Measurements from ENCODE around the gene MAPK11. TPM values are rescaled to one million over a fixed set of nuclear protein-coding genes. Genes with fewer than 3 reads are reported as not detected.

MAPK11 gene
- total and polyA plus RNA-seq, 7 experiments from 2014 or later, result 0.13 to 22.9 (median 1.4) TPM

DNA sequence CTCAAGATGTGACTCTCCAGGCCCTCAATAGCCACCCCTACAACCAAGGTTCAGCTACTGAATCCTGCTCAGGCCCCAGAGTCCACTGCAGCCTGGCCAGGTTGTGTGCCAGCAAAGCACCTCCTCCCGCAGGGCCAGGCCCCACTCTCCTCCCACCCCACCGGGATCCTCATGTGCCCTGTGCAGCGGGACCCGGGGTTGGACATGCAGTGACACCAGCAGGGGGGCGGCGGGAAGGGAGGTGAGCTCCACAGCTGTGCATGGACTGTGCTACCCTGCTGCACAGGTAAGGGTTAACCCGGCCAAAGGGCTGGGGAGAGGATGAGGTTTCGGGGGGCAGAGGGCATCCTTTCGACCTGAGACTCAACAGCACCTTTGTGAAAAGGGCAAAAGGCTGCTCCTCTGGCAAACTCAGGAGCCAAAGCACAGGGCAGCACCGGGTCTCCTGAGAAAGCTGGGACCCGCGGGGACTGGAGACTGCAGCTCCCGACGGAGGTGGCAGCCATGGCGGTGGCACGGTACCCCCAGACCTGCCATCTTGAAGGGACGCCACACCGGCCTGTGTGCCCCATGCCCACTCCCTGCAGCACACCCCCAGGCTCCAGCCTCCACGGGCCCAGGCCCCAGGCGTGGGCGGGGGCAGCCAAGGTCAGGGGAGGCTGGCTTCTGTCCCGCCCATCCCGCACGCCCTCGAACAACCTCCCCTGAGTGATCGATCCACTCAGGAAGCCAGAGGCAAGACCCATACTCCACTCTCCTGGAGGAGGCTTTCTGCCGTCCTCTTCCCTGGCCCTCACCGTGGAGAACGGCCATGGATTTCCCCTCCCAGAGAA is 26.7 kb upstream of the MAPK11 start:
- Mint-ChIP-seq H3K4me3 (no peak overlapping the region), H3K9me3 (no peaks in the 10 kb centered on the region), H3K27me3 (peaks cover 6 to 31% (median 19%) of the 10 kb centered on the region in 5 donors), H3K36me3 (no peaks in the 10 kb centered on the region), H3K27ac (peak overlapping the region in 1 of 9 donors; percentile 38), H3K4me1 (peaks cover 0 to 11% (median 6%) of the 10 kb centered on the region in 7 donors)
- DNase-seq (no peak), ATAC-seq (no peak)
- no peak overlapping the region for H3K4me3 ChIP-seq (ENCODE audit: low read length)
- no peaks in the 10 kb centered on the region for H3K27me3 ChIP-seq (ENCODE audit: control insufficient read depth in 2 of 2, insufficient read depth in 2 of 2, low read length in 2 of 2)
- peaks cover 0 to 4% of the 10 kb centered on the region in 2 donors for H3K4me1 ChIP-seq (ENCODE audit: control insufficient read depth in 2 of 2, insufficient read depth in 2 of 2, low read length in 2 of 2)
- POLR2A ChIA-PET, result no interaction called here
- H3K27ac ChIP-seq (ENCODE audit: low read depth, low read length), result no peak overlapping the region
- CTCF ChIA-PET, result no interaction called here
- no peaks in the 10 kb centered on the region for H3K9me3 ChIP-seq (ENCODE audit: control insufficient read depth in 2 of 3, low read length in 3 of 3)
- H3K36me3 ChIP-seq (ENCODE audit: control insufficient read depth in 2 of 3, insufficient read depth in 3 of 3, low read length in 3 of 3), result no peaks in the 10 kb centered on the region
- intact Hi-C loops (cut with micrococcal nuclease), result no loop called here

DNA sequence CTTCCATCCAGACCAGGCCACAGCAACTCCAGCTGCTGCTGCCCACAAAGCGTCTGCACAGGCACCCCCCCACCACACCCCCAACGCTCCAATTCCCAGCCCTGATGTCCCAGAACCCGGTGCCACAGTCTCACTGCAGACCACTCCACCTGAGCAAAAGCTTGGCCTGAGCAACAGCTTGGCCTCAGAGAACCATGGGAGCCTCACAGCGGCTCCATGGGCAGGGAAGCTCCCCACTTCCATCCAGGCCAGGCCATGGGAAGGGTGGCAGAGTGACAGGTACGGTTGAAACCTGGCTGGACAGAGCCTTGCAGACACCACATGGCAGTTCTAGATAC is 24.1 kb upstream of the MAPK11 start:
- intact Hi-C loops (cut with micrococcal nuclease), result no loop called here
- H3K36me3 ChIP-seq (ENCODE audit: control insufficient read depth in 2 of 3, insufficient read depth in 3 of 3, low read length in 3 of 3), result no peaks in the 10 kb centered on the region
- Mint-ChIP-seq H3K27ac (no peak overlapping the region), H3K4me1 (peaks cover 0 to 11% (median 6%) of the 10 kb centered on the region in 7 donors), H3K4me3 (no peak overlapping the region), H3K9me3 (no peaks in the 10 kb centered on the region), H3K27me3 (peaks cover 6 to 31% (median 24%) of the 10 kb centered on the region in 5 donors), H3K36me3 (no peaks in the 10 kb centered on the region)
- peaks cover 0 to 4% of the 10 kb centered on the region in 2 donors for H3K4me1 ChIP-seq (ENCODE audit: control insufficient read depth in 2 of 2, insufficient read depth in 2 of 2, low read length in 2 of 2)
- no peak overlapping the region for H3K4me3 ChIP-seq (ENCODE audit: low read length)
- ChIA-PET POLR2A (no interaction called here), CTCF (no interaction called here)
- DNase-seq (no peak), ATAC-seq (no peak)
- no peak overlapping the region for H3K27ac ChIP-seq (ENCODE audit: low read depth, low read length)
- no peaks in the 10 kb centered on the region for H3K9me3 ChIP-seq (ENCODE audit: control insufficient read depth in 2 of 3, low read length in 3 of 3)
- H3K27me3 ChIP-seq (ENCODE audit: control insufficient read depth in 2 of 2, insufficient read depth in 2 of 2, low read length in 2 of 2), result no peaks in the 10 kb centered on the region

- peak overlapping the region in 2 of 10 donors; percentile 33 to 45 for H3K4me3 Mint-ChIP-seq
- H3K27me3 Mint-ChIP-seq, result peaks cover 6 to 34% (median 24%) of the 10 kb centered on the region in 5 donors
- H3K9me3 Mint-ChIP-seq, result no peaks in the 10 kb centered on the region
- Histone ChIP-seq H3K27ac (ENCODE audit: low read depth, low read length) (no peak overlapping the region), H3K4me3 (ENCODE audit: low read length) (no peak overlapping the region), H3K9me3 (ENCODE audit: control insufficient read depth in 2 of 3, low read length in 3 of 3) (no peaks in the 10 kb centered on the region), H3K36me3 (ENCODE audit: control insufficient read depth in 2 of 3, insufficient read depth in 3 of 3, low read length in 3 of 3) (no peaks in the 10 kb centered on the region), H3K27me3 (ENCODE audit: control insufficient read depth in 2 of 2, insufficient read depth in 2 of 2, low read length in 2 of 2) (no peaks in the 10 kb centered on the region), H3K4me1 (ENCODE audit: control insufficient read depth in 2 of 2, insufficient read depth in 2 of 2, low read length in 2 of 2) (peaks cover 0 to 4% of the 10 kb centered on the region in 2 donors)
- ATAC-seq (peak; percentile 24), DNase-seq (no peak)
- intact Hi-C loops (cut with micrococcal nuclease), result no loop called here
- POLR2A ChIA-PET, result no interaction called here
- H3K27ac Mint-ChIP-seq, result no peak overlapping the region
- CTCF ChIA-PET, result no interaction called here
- H3K4me1 Mint-ChIP-seq, result peaks cover 0 to 8% (median 6%) of the 10 kb centered on the region in 7 donors
- no peaks in the 10 kb centered on the region for H3K36me3 Mint-ChIP-seq
These were observed 23.5 kb upstream of the MAPK11 start for GRCh38 chr22:50293441-50294318.

- no peaks in the 10 kb centered on the region for H3K36me3 ChIP-seq (ENCODE audit: control insufficient read depth in 2 of 3, insufficient read depth in 3 of 3, low read length in 3 of 3)
- ATAC-seq (peak; percentile 32), DNase-seq (no peak)
- Mint-ChIP-seq H3K36me3 (no peaks in the 10 kb centered on the region), H3K4me3 (peak overlapping the region in 6 of 10 donors; percentile 22 to 67 (median 36)), H3K9me3 (no peaks in the 10 kb centered on the region), H3K27me3 (peaks cover 6 to 29% (median 18%) of the 10 kb centered on the region in 5 donors), H3K27ac (peak overlapping the region in 1 of 9 donors; percentile 45), H3K4me1 (peaks cover 0 to 7% (median 6%) of the 10 kb centered on the region in 7 donors)
- no peaks in the 10 kb centered on the region for H3K9me3 ChIP-seq (ENCODE audit: control insufficient read depth in 2 of 3, low read length in 3 of 3)
- peaks cover 0 to 4% of the 10 kb centered on the region in 2 donors for H3K4me1 ChIP-seq (ENCODE audit: control insufficient read depth in 2 of 2, insufficient read depth in 2 of 2, low read length in 2 of 2)
- CTCF ChIA-PET, result no interaction called here
- no peaks in the 10 kb centered on the region for H3K27me3 ChIP-seq (ENCODE audit: control insufficient read depth in 2 of 2, insufficient read depth in 2 of 2, low read length in 2 of 2)
- POLR2A ChIA-PET, result no interaction called here
- intact Hi-C loops (cut with micrococcal nuclease), result no loop called here
- no peak overlapping the region for H3K4me3 ChIP-seq (ENCODE audit: low read length)
- no peak overlapping the region for H3K27ac ChIP-seq (ENCODE audit: low read depth, low read length)
These were observed 22.7 kb upstream of the MAPK11 start for GRCh38 chr22:50292643-50293440.

GRCh38 chr22:50289942-50290630 is 19.9 kb upstream of the MAPK11 start:
- no peak for ATAC-seq
- CTCF ChIA-PET, result interaction anchor here (0.6 kb wide), 1 partner anchor 11 kb away, joined by 3 read pairs; no protein-coding TSS in a partner anchor
- no peak overlapping the region for H3K27ac ChIP-seq (ENCODE audit: low read depth, low read length)

More at GRCh38 chr22:50289942-50290630, 19.9 kb upstream of the MAPK11 start:
- H3K4me1 ChIP-seq (ENCODE audit: control insufficient read depth in 2 of 2, insufficient read depth in 2 of 2, low read length in 2 of 2), result peaks cover 0 to 4% of the 10 kb centered on the region in 2 donors
- no peaks in the 10 kb centered on the region for H3K36me3 ChIP-seq (ENCODE audit: control insufficient read depth in 2 of 3, insufficient read depth in 3 of 3, low read length in 3 of 3)
- H3K4me3 ChIP-seq (ENCODE audit: low read length), result no peak overlapping the region
- H3K27me3 Mint-ChIP-seq, result peaks cover 6 to 22% (median 17%) of the 10 kb centered on the region in 5 donors
- no peaks in the 10 kb centered on the region for H3K27me3 ChIP-seq (ENCODE audit: control insufficient read depth in 2 of 2, insufficient read depth in 2 of 2, low read length in 2 of 2)
- H3K27ac Mint-ChIP-seq, result no peak overlapping the region
- H3K9me3 Mint-ChIP-seq, result no peaks in the 10 kb centered on the region
- POLR2A ChIA-PET, result no interaction called here
- intact Hi-C loops (cut with micrococcal nuclease), result no loop called here
- H3K4me1 Mint-ChIP-seq, result peaks cover 0 to 7% (median 6%) of the 10 kb centered on the region in 7 donors
- DNase-seq, result no peak
- H3K36me3 Mint-ChIP-seq, result no peaks in the 10 kb centered on the region
- H3K9me3 ChIP-seq (ENCODE audit: control insufficient read depth in 2 of 3, low read length in 3 of 3), result no peaks in the 10 kb centered on the region
- H3K4me3 Mint-ChIP-seq, result no peak overlapping the region

Measured in naive thymus-derived CD4-positive, alpha-beta T cell (primary cell).